Cardiac septum (tissue), 1 donor: ENCODE measurements around the gene MB21D2. TPM values are rescaled to one million over a fixed set of nuclear protein-coding genes. Genes with fewer than 3 reads are reported as not detected.

Experiments
- DNase-seq: peaks from one replicate; pipeline ENCODE4 v3.0.0-alpha.2; 2020; ENCODE audit warnings: low spot score
- intact Hi-C: fragments of 100-400 bp; cut with DNase I; formaldehyde crosslinking; loops from one replicate; pipeline ENCODE4 v1.14.0; 2022
- total RNA-seq: library from RNA; stranded (reverse); fragmentation: NEBNext Ultra II Directional; extraction: Animal tissue kit (Norgen Biotek cat#: 25700); gene quantifications from one replicate; pipeline ENCODE4 v1.2.1, GENCODE V29; 2021
- donor health status: DM: no; HTN: no; CAD: no.

Gene MB21D2
- total RNA-seq, 1 donor from 2014 or later = 3.2 TPM

DNA sequence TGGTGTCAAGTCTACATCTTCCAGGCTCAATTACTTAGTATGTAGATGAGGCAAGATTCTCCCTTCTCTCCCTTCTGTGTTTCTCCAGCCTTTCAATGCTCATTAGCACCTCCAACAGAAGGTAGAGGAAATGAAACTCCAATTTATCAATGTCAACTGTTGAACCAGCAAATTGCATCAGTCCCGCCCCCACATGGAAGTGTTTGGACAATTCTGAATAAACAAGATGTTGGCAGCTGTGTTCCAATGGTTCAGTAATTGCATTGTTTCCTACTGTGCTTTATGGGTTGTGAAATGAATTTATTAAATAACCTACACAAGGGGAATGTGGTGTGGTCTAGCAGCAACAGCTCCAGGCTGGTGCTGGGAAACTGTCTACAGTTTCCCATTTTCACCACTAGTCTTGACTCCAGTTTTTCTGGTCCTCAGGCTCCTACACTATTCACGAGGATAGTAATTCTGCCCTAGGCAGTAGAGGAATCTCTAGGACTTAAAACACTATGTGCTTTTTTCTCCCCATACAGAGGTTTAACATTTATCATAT lies 91.9 kb downstream of the MB21D2 start:
- no peak for DNase-seq
- intact Hi-C loops = loop anchor here (10.0 kb wide), 1 partner anchor 419 kb away; the partner anchor contains the start of gene PLAAT1

DNA sequence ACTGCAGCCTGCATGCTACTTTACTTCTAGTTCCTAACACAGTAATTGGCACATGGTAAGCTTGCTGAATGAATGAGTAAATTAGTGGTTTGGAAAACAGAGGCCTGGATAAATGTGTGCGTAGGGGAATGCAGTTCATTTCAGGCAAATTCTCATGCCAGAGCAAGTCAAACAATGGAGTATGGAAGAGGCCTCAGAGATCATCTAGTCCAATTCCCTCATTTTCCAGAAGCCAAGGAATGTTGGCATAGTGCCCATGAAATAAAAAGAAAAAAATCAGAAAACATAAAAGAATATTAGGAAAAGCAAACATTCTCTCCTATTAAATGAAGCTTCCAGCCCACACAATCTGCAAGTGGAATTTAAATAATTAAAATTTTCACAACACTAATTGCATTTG lies 92.4 kb downstream of the MB21D2 start:
- intact Hi-C loops = loop anchor here (10.0 kb wide), 1 partner anchor 420 kb away; the partner anchor contains the start of gene PLAAT1
- DNase-seq = no peak

DNA sequence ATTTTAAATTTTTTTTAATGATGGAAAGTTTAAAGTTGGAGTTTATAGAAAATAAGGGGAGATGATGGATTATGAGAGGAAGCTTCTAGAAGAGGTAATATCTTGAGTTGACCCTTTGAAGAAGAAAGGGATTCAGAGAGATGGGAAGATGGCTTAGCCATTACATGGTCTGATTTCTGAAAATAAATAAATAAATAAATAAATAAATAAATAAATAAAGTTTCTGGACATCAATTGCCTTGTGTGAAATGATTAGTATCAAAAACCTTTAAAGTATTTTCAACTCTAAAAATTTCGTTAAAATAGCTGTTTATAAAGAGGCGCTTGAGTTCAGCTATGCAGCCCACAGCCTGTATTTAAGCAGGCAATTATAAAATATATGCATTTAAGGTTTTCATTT lies 93.3 kb downstream of the MB21D2 start:
- no peak for DNase-seq
- intact Hi-C loops = loop anchor here (10.0 kb wide), 1 partner anchor 420 kb away; the partner anchor contains the start of gene PLAAT1

DNA sequence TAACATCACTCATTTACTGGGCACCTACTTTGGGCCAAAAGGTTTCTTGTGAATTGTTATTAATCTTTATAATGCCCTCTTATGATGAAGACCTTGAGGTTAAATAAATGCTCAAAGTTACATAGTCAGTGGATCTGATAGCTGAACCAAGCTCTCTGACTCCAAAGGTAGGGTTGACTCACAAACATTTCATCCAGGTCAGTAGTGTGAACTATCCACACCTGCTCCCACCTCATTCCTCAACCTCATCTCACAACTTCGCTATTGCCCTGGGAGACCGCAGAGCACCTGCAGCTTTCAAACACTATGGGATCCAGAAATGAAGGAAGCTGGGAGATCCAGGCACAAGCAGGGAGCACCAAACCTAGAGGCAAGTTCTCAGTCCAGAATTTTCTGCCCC lies 96.5 kb downstream of the MB21D2 start:
- no peak for DNase-seq
- intact Hi-C loops = loop anchor here (10.0 kb wide), 1 partner anchor 424 kb away; the partner anchor contains the start of gene PLAAT1

DNA sequence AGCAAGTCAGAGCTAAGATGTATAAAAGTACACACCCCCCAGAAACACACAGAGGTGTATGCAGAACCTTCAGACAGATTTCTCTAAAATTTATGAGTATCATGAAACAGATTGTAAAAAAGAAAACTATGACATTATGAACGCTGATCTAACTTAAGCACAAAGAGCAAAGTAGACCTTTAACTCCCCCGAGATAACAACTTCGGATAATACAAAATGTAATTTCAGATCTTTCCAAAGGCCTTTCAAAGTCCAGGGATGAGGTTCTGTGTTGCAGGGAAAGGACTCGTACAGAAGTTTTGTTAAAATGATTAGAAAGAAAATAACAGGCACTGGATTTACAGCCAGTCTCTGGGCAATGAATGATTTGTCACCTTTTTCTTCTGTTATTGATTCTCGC lies 97.5 kb downstream of the MB21D2 start:
- intact Hi-C loops = loop anchor here (10.0 kb wide), 1 partner anchor 425 kb away; the partner anchor contains the start of gene PLAAT1
- DNase-seq = no peak

DNA sequence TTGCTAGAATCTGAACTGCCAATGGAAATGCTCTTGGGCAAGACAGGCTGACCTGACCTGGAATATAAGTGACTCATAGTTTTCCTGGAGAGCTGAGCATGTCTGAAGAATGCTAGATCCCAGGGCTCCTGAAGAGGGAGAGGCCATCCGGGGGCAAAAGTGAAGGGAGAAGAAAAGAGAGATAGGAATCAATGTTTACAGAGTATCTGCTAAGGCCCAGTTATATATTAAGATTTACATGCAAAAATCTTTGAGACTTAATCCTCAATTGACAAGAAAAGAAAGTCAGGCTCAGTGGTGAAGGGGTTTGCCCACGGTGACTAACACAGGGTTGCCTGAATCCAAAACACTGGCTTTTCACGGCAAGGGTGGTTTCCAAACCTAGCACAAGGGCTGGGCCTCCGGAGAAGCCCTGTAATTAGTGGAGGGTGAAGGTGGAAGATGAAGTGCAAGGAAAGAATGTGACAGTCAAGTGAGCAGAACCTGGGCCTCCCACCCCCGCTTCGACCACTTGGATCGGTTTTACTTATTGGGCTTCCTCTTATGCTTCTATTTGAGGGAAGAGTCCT lies 98.6 kb downstream of the MB21D2 start:
- intact Hi-C loops = loop anchor here (2.0 to 5.0 kb wide), 2 partner anchors 98 to 754 kb away; partner anchors contain the start of gene MB21D2
- DNase-seq = no peak

DNA sequence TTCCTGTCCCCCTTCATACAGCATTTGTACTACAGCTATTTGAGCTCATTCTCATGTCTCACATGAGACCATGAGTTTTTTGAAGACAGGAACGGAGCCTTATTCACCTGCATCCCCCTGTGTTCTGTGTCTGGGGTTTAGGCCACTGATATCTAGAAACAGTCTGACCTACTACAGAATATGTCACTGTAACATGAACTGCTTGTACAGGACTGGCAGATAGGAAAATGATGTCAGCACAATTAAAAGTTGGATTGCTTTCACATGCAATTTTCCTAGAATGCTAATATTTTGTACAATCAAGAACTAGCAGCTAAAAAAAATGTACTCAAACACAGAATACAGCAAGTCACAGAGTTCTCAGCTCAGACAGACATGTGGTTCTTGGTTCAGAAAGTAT lies 99.5 kb downstream of the MB21D2 start:
- no peak for DNase-seq
- intact Hi-C loops = loop anchor here (2.0 to 5.0 kb wide), 2 partner anchors 99 to 755 kb away; partner anchors contain the start of gene MB21D2

DNA sequence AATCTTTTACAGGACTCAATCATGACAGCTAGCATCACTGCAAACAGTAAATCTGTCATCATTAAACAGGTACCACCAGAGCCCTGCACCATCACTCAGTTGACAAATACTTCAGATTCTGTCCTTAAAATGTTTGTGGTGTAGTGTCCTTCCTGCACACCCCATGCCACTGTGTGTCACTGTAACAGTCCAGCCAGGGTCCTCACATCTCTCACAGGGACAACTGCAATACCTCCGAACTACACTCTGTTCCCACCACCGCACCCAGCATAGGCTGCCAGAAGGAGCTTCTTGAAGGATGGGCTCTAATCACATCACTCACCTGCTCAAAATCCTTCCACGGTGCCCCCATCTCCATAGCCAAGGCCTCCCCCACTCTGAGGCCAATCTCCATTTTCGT lies 100.2 kb downstream of the MB21D2 start:
- intact Hi-C loops = loop anchor here (2.0 to 5.0 kb wide), 2 partner anchors 100 to 223 kb away; partner anchors contain the start of gene MB21D2
- no peak for DNase-seq

DNA sequence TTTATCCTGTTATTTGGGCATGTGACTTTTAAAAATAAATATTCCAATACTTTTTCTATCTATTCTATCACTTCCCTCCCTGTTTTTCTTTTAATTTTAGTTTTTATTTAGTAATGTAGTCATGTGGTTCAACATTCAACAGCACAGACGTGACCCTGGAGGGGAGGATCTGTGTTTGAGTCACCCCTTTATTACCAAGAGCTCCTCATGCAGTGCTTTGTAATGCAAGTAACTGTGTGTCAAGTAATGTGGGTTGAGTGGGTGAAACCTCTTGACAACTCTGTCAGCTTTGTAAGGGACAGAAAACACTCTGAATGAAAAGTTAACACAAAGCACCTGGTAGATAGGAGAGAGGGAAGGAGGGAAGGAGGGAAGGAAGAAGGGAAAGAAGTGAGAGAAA lies 100.6 kb downstream of the MB21D2 start:
- no peak for DNase-seq
- intact Hi-C loops = loop anchor here (2.0 to 5.0 kb wide), 2 partner anchors 100 to 224 kb away; partner anchors contain the start of gene MB21D2

DNA sequence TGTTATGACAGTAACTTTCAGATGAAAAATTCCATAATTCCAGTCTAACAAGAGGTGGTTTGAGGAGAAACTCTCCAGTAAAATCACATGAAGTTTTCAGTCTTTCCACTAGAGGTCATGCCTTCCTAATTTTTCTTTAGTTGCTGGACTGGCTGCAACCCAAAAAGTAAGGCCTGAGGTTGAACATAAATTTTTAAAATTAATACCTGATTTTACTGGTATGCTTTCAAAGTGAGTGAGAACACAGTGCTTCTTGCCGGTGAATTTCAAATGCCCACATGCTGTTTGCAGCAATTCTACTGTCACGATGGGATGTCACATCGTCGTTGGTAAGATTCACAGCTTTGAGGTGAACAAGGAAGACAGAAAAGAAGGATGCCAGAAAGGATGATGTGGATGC lies 101.3 kb downstream of the MB21D2 start:
- intact Hi-C loops = loop anchor here (2.0 to 5.0 kb wide), 2 partner anchors 101 to 224 kb away; partner anchors contain the start of gene MB21D2

DNA sequence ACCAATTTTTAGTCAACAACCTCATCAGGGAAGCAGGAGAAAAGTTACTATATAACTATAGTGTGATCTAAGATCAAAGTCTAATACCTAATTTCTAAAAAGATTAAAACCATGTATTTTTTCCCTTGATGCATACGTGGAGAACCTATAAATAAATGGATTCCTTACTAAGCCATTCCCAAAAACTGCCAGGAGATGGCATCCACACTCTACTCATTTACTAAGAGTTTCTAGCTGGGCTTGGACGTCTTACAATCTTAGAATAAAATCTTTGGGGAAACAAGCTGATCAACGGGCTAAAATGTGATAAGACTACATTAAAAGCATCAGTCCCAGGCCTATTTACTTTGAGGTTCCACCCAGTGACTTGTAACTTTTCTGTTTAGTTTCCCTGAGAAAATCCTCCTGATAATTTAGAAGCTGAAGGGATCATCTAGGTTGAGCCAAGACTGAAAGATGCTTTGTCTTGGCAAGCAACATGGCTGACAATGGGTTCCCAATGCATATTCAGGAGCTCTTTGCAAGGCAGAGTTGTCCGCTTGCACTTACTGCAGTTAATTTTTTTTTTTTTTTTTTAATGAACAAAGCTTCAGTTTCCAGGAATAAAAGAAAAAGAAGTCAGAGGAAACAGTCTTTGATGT lies 104.8 kb downstream of the MB21D2 start:
- intact Hi-C loops = loop anchor here (5.0 kb wide), 1 partner anchor 649 kb away; no protein-coding TSS in a partner anchor
- DNase-seq = no peak

More for the DNA sequence above, 101.3 kb downstream of the MB21D2 start:
- no peak for DNase-seq

DNA sequence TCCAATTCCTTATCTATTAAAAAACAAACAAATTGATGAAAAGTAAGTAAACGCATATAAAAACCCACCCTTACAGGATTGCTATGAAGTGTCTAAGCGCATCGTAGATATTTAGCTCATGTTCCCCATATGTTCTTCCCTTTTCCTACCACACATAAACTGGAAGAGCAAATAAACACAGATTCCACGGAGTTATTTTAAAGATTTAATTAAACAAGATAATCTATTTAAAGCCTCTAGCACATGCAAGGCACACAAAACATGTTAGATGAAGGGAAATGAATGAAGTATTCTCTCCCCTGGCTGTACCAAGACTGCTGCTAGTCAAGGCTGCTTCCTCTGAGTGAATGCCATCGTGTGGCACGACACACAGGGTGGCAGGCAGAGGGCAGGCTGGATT lies 111.9 kb downstream of the MB21D2 start:
- no peak for DNase-seq
- intact Hi-C loops = no loop called here

DNA sequence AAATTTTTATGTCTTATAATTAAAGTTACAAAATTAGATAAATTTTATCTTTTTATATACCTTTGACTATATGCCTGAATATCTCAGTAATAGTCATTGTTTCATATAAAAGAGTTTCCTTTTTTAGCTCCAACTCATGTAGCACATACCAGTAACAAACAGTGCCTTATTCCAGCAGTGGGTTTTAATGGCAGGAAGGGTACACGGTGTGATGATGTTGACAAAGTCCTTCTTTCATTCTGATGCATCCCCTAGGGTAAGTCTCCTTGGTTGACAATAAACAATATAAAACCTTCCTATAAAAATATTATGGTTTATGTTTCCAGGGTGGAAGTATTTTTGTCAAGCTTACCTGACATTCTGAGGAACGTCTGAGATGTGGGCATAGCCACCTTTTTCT lies 113.2 kb downstream of the MB21D2 start:
- no peak for DNase-seq
- intact Hi-C loops = loop anchor here (5.0 kb wide), 1 partner anchor 337 kb away; no protein-coding TSS in a partner anchor

DNA sequence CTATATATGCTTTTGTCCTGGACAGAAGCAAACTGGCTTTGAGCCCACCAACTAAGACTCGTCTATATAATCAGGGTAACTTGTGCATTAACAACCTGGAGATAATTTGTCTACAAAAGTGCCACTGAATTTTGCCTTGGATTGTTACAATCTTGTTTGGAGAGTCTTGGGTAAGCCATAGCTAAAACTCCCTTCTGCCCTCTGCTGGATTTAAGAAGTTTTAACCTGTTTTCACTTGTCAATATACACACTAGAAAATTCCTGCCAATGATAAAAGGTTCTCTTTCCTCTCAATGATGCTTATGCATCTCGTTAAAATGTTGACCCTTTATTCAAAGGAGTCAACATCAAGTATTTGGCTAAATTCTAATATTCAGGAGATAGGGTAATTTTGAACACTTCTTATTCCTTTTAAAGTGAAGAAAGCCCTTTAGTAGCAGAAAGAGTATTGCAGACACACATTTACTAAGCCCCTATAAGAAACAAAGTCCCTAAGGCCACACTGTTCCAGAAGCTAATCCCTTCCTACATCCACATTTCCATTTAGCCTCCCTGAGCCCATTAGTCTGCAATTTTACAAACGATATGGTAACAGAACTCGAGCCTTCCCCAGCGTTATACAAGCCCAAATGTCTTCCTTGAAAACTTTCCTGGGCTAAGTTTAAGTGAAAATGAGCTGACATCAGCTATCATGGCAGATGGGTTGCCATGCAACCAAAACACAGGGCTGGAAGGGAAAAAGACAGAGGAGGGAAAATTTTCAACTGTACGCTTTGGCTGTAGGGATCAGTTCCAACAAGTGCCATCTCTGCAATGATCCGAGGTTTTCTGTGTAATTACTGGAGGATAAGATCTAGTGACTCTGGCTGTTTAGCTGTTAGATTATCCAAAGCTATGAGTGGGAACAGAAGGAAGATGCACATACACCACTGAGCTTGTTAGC lies 114.4 kb downstream of the MB21D2 start:
- DNase-seq = no peak
- intact Hi-C loops = loop anchor here (2.0 to 5.0 kb wide), 2 partner anchors 236 to 336 kb away; no protein-coding TSS in a partner anchor

DNA sequence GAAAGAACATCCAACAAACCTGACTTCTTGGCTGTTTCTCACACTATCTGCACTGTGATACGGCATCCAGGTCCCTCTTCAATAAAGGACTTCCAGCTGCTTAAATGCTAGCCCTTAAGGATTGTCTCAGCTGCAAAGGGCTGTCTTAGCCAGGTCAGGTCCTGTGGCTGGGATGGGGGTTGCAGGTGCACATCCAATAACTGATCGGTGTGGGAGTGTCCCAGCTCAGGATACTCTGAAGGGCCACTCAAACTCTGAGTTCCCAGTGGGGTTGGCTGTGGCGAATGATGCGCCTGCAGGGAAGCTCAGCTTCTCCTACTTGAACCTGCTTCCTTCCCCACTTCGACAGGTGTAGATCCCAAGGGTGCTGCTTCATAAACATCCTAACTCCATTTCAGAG lies 115.7 kb downstream of the MB21D2 start:
- intact Hi-C loops = loop anchor here (2.0 to 5.0 kb wide), 2 partner anchors 235 to 335 kb away; no protein-coding TSS in a partner anchor
- no peak for DNase-seq

DNA sequence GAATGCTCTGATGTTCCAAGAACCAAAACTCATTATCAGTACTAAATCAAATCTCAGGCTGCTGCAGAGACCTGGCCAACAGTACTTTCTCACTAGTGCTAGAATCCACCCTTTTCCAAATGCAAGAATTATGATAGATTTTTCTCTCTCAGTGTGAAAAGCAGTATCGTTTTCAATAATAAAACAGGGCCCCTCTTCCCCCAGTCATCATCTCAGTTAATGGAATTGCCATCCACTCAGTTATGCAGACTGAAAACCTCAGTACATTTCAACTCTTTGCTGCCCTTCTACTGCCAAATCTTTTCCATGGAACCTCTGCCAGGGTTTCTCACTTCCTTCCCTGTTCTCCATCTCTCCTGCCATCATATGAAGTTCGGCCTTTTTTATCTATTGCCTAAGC lies 117.9 kb downstream of the MB21D2 start:
- DNase-seq = no peak
- intact Hi-C loops = loop anchor here (5.0 kb wide), 1 partner anchor 332 kb away; no protein-coding TSS in a partner anchor

DNA sequence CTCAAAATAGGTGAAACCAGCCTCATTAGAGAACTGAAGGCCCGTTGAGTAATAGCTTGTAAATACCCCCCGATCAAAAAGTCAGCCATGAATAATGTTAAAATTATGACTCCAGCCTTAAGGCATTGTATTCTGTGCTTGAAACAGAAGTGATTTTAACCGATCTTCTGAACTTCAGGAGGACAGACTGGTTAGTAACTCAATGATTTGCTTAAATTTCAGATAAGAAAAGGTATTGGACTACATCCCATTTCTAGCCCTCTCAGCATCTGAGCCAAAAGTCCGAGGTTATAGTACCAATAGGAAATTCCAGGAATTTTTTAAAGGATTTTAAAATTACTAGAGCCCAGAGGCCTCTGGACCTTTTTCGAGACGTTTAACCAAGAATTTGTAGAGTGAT lies 122.6 kb downstream of the MB21D2 start:
- intact Hi-C loops = no loop called here
- no peak for DNase-seq

DNA sequence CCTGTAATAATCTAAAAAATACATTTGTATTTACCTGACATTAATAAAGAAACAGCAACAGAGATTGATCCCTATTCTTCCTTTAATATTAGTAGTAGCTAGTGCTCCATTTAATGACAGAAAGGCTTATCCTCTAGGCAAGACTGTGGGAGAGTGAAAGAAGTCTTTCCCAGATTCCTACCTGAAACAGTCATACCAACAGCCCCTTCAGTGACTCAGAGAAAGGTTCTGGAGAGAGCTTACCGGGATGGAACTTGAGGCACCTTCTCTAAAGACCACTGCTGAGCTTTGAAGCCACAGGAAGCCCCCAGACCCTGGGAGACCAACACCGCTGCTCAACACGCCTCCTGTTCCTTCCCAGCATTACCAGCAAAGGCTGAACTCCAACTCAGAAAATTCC lies 123.4 kb downstream of the MB21D2 start:
- intact Hi-C loops = no loop called here
- no peak for DNase-seq
